GM12878 (cell line): ENCODE measurements around the gene LEUTX. TPM values are rescaled to one million over a fixed set of nuclear protein-coding genes. Genes with fewer than 3 reads are reported as not detected.

Experiments
- ASH2L ChIP-seq: fragments of 300-600, 200-600 bp; sonication (generic); IDR thresholded peaks from 2 replicates; pipeline ENCODE4 v1.6.1; 2017; ENCODE audit warnings: low read depth, mild to moderate bottlenecking, borderline replicate concordance
- BMI1 ChIP-seq: fragments of 450-650 bp; IDR thresholded peaks from 2 replicates; pipeline ENCODE4 v1.6.1; 2016; ENCODE audit warnings: mild to moderate bottlenecking, moderate library complexity, borderline replicate concordance
- ELK1 ChIP-seq: IDR thresholded peaks from 2 replicates; pipeline ENCODE4 v1.6.1; 2012; ENCODE audit warnings: low read depth, low read length, improper control_type of control experiment
- MEF2B ChIP-seq: fragments of 450-650 bp; IDR thresholded peaks from 2 replicates; pipeline ENCODE4 v1.6.1; 2018; ENCODE audit warnings: mild to moderate bottlenecking, moderate library complexity; ENCODE audit not compliant: partially characterized antibody, poor library complexity, severe bottlenecking
- NR2C1 ChIP-seq: fragments of 450-650 bp; IDR thresholded peaks from 2 replicates; pipeline ENCODE4 v1.6.1; 2017; ENCODE audit warnings: antibody characterized with exemption, mild to moderate bottlenecking, moderate library complexity
- PAX8 ChIP-seq: fragments of 450-650 bp; IDR thresholded peaks from 2 replicates; pipeline ENCODE4 v1.6.1; 2017; ENCODE audit warnings: mild to moderate bottlenecking, moderate library complexity
- SP1 ChIP-seq: IDR thresholded peaks from one replicate; pipeline ENCODE4 v1.6.1; 2011; ENCODE audit warnings: low read depth, low read length
- SUZ12 ChIP-seq: fragments of 200-600 bp; sonication (generic); IDR thresholded peaks from one replicate; pipeline ENCODE4 v1.6.1; 2018; ENCODE audit warnings: antibody characterized with exemption, mild to moderate bottlenecking; ENCODE audit not compliant: unreplicated experiment
- ZBED1 ChIP-seq: IDR thresholded peaks from 2 replicates; pipeline ENCODE4 v1.6.1; 2016; ENCODE audit warnings: borderline replicate concordance
- ZBTB33 ChIP-seq: fragments of 450-650 bp; IDR thresholded peaks from 2 replicates; pipeline ENCODE4 v1.6.1; 2017; ENCODE audit warnings: mild to moderate bottlenecking
- ZBTB40 ChIP-seq: fragments of 450-650 bp; IDR thresholded peaks from 2 replicates; pipeline ENCODE4 v1.6.1; 2016; ENCODE audit warnings: mild to moderate bottlenecking, moderate library complexity, borderline replicate concordance
- ZNF217 ChIP-seq: fragments of 450-650 bp; IDR thresholded peaks from 2 replicates; pipeline ENCODE4 v1.6.1; 2017; ENCODE audit warnings: antibody characterized with exemption, mild to moderate bottlenecking
- ZNF384 ChIP-seq: IDR thresholded peaks from 2 replicates; pipeline ENCODE4 v1.6.1; 2012; ENCODE audit warnings: low read depth, mild to moderate bottlenecking, low read length, improper control_type of control experiment, borderline replicate concordance
- polyA plus RNA-seq, 11 experiments: library from polyadenylated mRNA; depleted of rRNA in 4 of 11; unstranded in 6 of 11; stranded (reverse) in 5 of 11; fragments of >200 nt; fragmentation: Nextera tagmentation in 4 of 11; fragmentation: Illumina TruSeq in 1 of 11; extraction: Ambion mirVana in 4 of 11; extraction: Trizol in 1 of 11; gene quantifications; 1 replicate in 1 of 11; 2 replicates in 10 of 11; pipeline versions ENCODE4 v1.2.1 to v1.2.3, GENCODE V29; 2011 to 2016; ENCODE audit warnings: inconsistent platforms in 2 of 11, missing spikeins in 2 of 11, low read depth in 1 of 11
- total RNA-seq, 4 experiments: library from RNA; depleted of rRNA in 3 of 4; stranded (reverse); fragments of >200 nt in 3 of 4; fragmentation: Illumina TruSeq in 1 of 4; extraction: Trizol in 1 of 4; gene quantifications; 2 replicates each; pipeline versions ENCODE4 v1.2.1 to v1.2.3, GENCODE V29; 2013 to 2021
- TF ChIP-seq, protein P1 (sequence below): fragments of 450-650 bp; IDR thresholded peaks from 2 replicates; pipeline ENCODE4 v1.6.1; 2016; ENCODE audit warnings: mild to moderate bottlenecking
- TF ChIP-seq, protein P2 (sequence below): fragments of 450-650 bp; IDR thresholded peaks from 2 replicates; pipeline ENCODE4 v1.6.1; 2017; ENCODE audit warnings: mild to moderate bottlenecking, moderate library complexity

The LEUTX gene
- total and polyA plus RNA-seq, 10 of the 15 experiments (the other 5 are each of a cell fraction or from before 2014, with no cell fraction given): 0.29 to 0.46 (median 0.40) TPM; not detected in 4

- no peak for TF ChIP-seq PAX8
- TF ChIP-seq BMI1: peak; percentile 99
- peak; percentile 68; the same call in 1 of the 2 replicates for TF ChIP-seq ELK1
- no peak; the same call in 1 of the 2 replicates for TF ChIP-seq ASH2L
- TF ChIP-seq ZBTB33: no peak
- no peak for TF ChIP-seq NR2C1
- TF ChIP-seq SUZ12: no peak
- peak; percentile 68; the same call in 1 of the 2 replicates for TF ChIP-seq ZBTB40
- TF ChIP-seq, protein P1, sequence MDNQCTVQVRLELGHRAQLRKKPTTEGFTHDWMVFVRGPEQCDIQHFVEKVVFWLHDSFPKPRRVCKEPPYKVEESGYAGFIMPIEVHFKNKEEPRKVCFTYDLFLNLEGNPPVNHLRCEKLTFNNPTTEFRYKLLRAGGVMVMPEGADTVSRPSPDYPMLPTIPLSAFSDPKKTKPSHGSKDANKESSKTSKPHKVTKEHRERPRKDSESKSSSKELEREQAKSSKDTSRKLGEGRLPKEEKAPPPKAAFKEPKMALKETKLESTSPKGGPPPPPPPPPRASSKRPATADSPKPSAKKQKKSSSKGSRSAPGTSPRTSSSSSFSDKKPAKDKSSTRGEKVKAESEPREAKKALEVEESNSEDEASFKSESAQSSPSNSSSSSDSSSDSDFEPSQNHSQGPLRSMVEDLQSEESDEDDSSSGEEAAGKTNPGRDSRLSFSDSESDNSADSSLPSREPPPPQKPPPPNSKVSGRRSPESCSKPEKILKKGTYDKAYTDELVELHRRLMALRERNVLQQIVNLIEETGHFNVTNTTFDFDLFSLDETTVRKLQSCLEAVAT: peak; percentile 42; the same call in 1 of the 2 replicates
- peak; percentile 95 for TF ChIP-seq SP1
- TF ChIP-seq ZBED1: no peak; the same call in 1 of the 2 replicates
- no peak for TF ChIP-seq ZNF217
- TF ChIP-seq ZNF384: no peak
- TF ChIP-seq MEF2B: peak; percentile 98
- TF ChIP-seq, protein P2, sequence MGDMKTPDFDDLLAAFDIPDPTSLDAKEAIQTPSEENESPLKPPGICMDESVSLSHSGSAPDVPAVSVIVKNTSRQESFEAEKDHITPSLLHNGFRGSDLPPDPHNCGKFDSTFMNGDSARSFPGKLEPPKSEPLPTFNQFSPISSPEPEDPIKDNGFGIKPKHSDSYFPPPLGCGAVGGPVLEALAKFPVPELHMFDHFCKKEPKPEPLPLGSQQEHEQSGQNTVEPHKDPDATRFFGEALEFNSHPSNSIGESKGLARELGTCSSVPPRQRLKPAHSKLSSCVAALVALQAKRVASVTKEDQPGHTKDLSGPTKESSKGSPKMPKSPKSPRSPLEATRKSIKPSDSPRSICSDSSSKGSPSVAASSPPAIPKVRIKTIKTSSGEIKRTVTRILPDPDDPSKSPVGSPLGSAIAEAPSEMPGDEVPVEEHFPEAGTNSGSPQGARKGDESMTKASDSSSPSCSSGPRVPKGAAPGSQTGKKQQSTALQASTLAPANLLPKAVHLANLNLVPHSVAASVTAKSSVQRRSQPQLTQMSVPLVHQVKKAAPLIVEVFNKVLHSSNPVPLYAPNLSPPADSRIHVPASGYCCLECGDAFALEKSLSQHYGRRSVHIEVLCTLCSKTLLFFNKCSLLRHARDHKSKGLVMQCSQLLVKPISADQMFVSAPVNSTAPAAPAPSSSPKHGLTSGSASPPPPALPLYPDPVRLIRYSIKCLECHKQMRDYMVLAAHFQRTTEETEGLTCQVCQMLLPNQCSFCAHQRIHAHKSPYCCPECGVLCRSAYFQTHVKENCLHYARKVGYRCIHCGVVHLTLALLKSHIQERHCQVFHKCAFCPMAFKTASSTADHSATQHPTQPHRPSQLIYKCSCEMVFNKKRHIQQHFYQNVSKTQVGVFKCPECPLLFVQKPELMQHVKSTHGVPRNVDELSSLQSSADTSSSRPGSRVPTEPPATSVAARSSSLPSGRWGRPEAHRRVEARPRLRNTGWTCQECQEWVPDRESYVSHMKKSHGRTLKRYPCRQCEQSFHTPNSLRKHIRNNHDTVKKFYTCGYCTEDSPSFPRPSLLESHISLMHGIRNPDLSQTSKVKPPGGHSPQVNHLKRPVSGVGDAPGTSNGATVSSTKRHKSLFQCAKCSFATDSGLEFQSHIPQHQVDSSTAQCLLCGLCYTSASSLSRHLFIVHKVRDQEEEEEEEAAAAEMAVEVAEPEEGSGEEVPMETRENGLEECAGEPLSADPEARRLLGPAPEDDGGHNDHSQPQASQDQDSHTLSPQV: no peak
Measured at GRCh38 chr19:39833464-39834286, 55.0 kb downstream of the LEUTX start, which contains the start of gene DYRK1B (continued).
